Fibroblast of pulmonary artery (primary cell): ENCODE measurements around the gene CRAMP1.

Source experiments
- DNase-seq: peaks from one replicate; pipeline ENCODE4 v3.0.0-alpha.2; 2010; ENCODE audit warnings: low read depth
- H3K4me3 ChIP-seq: replicated peaks from 2 replicates; pipeline ENCODE4 v1.5.1; 2011; ENCODE audit warnings: low read depth, mild to moderate bottlenecking, control low read depth, low read length, moderate library complexity
- TF ChIP-seq, protein P1 (sequence below): IDR thresholded peaks from 2 replicates; pipeline ENCODE4 v1.5.1; 2011; ENCODE audit warnings: mild to moderate bottlenecking, control low read depth, low read length, inconsistent platforms; ENCODE audit errors: missing control alignments

The CRAMP1 gene

DNA sequence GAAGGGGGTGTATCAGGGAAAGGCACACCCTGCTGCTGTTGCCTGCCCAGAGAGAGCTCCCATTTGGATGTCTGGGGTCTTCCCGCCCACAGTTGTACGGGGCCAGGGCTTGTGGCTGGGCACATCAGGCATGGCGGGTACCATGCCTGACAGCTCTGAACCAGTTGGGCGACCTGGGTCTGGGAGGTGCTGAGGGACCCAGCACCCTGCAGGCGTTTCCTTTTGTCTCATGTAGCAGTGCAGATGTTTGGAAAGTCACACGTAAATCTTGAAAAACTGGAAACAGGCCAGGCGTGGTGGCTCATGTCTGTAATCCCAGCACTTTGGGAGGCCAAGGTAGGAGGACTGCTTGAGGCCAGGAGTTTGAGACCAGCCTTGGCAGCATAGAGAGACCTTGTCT lies 57.5 kb downstream of the CRAMP1 start:
- TF ChIP-seq, protein P1, sequence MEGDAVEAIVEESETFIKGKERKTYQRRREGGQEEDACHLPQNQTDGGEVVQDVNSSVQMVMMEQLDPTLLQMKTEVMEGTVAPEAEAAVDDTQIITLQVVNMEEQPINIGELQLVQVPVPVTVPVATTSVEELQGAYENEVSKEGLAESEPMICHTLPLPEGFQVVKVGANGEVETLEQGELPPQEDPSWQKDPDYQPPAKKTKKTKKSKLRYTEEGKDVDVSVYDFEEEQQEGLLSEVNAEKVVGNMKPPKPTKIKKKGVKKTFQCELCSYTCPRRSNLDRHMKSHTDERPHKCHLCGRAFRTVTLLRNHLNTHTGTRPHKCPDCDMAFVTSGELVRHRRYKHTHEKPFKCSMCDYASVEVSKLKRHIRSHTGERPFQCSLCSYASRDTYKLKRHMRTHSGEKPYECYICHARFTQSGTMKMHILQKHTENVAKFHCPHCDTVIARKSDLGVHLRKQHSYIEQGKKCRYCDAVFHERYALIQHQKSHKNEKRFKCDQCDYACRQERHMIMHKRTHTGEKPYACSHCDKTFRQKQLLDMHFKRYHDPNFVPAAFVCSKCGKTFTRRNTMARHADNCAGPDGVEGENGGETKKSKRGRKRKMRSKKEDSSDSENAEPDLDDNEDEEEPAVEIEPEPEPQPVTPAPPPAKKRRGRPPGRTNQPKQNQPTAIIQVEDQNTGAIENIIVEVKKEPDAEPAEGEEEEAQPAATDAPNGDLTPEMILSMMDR = no peak
- no peak overlapping the region for H3K4me3 ChIP-seq
- DNase-seq = no peak

DNA sequence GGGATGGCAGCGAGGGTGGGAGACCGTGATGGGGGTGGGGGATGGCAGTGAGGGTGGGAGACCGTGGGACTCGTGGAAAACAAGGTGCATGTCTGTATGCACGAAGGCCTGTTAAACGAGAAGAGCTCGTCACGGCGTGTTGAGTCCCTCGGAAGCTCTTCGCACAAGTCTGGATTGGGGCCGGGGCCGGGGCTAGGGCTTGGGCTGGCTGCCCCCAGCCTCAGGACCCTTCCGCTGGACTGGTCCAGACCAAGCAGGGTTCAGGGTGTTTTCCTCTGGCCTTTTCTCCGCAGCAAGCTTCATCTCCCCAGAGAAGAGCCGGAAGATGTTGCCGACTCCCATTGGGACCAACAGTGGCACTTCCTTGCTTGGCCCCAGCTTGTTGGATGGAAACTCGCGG lies 58.2 kb downstream of the CRAMP1 start:
- no peak overlapping the region for H3K4me3 ChIP-seq
- DNase-seq = no peak
- TF ChIP-seq, protein P1 = no peak

DNA sequence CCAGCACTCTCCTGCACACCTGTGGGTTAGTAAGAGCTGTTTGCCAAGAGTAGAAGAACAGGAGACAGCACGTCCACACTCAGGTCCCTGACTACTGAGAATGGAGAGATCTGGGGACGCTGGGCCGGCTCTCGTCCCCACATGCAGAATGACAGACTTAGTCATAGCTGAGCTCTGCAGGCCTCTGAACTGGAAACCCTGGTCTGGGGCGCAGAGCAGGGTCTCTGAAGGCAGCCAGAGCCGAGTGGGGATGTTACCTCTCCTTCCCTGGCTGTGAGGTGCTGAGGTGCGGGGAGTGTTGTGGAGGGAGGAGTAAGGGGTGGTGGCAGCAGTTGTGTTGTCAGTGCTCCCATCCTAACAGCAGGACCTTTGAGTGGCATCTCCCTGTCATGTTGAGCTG lies 58.7 kb downstream of the CRAMP1 start:
- DNase-seq = no peak
- no peak overlapping the region for H3K4me3 ChIP-seq
- TF ChIP-seq, protein P1 = no peak

DNA sequence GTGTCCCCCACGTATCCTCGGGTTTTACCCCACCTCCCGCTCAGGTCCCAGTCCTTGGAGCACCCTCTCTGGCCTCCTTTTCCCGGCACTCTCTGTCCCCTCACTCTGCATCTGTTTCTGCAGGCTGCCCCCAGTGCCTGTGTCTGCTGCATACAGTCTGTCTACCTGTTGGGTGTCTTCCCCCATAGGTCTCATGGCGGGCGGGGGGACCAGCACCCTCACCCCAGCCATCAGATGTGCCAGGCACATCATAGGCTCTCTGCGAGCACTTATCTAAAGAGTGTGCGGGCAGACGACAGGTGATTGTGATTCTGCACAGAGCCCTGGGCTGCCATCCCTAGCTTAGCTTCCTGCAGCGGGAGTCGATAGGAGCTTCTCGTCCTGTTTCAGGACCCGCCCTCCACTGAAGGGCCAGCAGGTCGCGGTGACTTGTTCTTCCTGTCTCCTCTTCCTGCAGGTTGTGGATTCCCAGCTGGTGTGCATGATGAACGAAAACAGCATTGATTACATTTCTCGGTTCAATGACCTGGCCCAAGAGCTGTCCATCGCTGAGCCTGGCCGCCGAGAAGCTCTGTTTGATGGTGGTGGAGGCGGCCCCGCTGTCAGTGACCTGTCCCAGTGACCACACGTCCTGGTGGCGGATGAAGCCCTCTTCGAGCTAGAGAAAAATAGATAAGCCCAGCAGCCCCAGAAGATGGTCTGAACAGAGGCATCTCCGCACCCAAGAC lies 61.4 kb downstream of the CRAMP1 start:
- no peak for DNase-seq
- TF ChIP-seq, protein P1 = no peak
- H3K4me3 ChIP-seq = no peak overlapping the region

DNA sequence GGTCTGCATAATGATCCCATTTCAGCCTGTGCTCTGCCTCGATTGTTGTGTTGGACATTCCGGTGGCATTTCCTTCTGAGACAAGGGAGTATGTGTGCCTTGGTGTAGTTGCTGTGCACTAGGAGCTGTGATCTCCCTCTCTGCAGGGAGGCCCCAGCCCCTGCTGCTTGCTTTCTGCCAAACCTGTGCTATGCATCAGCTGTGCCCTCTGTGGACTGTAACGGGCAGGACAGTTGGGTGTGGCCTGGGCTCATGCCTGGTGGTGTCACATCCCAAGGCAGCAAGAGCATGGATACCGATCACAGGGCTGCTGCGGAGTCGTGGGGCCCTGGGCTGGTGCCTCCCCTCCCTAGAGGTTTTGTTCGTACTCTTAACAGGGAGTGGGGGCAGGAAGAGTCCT lies 62.1 kb downstream of the CRAMP1 start:
- TF ChIP-seq, protein P1 = no peak
- H3K4me3 ChIP-seq = no peak overlapping the region
- no peak for DNase-seq

DNA sequence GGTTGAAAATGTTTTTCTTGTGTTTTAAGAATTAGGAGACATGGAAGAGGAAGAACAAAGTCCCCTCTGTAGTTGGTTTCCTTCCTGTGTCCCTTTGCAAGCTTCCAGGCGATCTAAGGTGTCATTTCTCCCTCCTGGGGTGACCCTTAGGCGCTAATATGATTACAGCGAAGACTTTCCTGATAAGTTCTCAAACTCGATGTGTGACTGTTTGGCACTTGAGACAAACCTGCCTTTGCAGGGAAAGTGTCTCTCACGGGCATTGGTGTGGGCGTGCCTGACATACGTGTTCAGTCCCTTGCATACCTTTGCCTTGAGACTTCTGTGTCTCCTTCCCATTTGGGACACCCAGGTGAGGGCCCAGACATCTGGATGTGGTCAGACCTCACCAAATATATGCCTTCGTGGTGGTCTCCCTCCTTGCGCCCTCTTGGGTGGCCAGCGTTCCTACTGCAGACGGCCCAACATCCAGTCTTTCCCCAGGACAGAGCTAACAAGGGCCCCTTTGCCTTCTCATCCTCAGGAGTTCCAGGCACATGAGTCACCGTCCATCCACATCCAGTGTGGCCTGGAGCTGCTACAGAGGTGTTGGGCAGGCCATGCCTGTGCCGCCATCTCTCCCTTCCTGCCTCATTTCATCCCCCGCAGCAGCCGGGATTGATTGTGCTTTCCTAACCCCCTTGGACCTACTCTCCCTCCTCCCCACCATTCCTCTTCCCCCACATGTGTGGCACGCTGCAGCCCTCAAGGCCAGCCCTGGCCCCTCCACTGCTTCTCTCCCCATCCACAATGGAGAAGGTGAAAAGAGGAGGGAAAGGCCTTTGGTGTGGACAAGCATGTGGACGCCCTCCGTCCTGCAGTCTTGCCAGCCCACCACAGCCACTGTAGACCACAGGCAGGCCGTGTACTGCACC lies 62.8 kb downstream of the CRAMP1 start:
- no peak overlapping the region for H3K4me3 ChIP-seq
- peak; percentile 45 for DNase-seq
- TF ChIP-seq, protein P1 = no peak

DNA sequence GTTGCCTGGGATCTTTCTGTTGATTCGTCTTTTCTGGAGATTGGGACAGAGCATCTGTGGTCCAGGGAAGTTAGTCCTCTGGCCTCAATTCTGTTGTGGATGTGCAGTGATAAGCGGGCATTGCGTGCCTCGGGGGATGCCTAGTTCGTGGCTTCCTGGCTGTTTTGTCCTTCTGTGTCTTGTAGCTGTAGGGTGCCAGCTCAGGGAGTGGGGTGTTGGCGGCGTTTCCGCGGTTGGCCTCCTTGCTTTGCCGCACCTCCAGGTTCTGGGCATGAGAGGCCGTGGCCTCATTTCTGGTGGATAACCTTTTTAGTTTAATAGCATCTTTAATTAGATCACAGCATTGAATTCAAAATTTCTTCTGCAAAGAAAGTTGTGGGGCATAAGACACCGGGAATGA lies 64.5 kb downstream of the CRAMP1 start:
- TF ChIP-seq, protein P1 = no peak
- H3K4me3 ChIP-seq = no peak overlapping the region
- DNase-seq = no peak
